ENCODE data around the gene TRIM9.

TRIM9 gene

GRCh38 chr14:51094901-51095853 lies at the start of gene TRIM9:
TSS of gene TRIM9 (minus strand) at chr14:51095105. CDS start at chr14:51094939, 166 bp downstream.
- Mint-ChIP-seq H3K4me3 (peak within 1 kb of the TSS; percentile 88), H3K27ac (peak within 1 kb of the TSS; percentile 69), H3K27me3 (peaks cover 36 to 40% of the 10 kb centered on the region in 2 donors), H3K4me1 (peaks cover 18 to 32% of the 10 kb centered on the region in 2 donors), H3K9me3 (no peaks in the 10 kb centered on the region), H3K36me3 (no peaks in the 10 kb centered on the region)
- ATAC-seq (replicated peaks): peak; percentile 96 to 97
- DNase-seq: peak; percentile 94

GRCh38 chr14:51140856-51141255 lies 46.0 kb upstream of the TRIM9 start:
- Mint-ChIP-seq H3K36me3 (no peaks in the 10 kb centered on the region), H3K27ac (no peak overlapping the region), H3K4me3 (no peak overlapping the region), H3K27me3 (peaks cover 0 to 4% of the 10 kb centered on the region in 2 donors), H3K9me3 (peaks cover 0 to 7% of the 10 kb centered on the region in 2 donors), H3K4me1 (peaks cover 5% of the 10 kb centered on the region in 2 donors)
- ATAC-seq (replicated peaks) (no peak), DNase-seq (no peak)

- DNase-seq: no peak
- Mint-ChIP-seq H3K27ac (no peak overlapping the region), H3K4me1 (peaks cover 5% of the 10 kb centered on the region in 2 donors), H3K27me3 (peaks cover 0 to 4% of the 10 kb centered on the region in 2 donors), H3K36me3 (no peaks in the 10 kb centered on the region), H3K9me3 (peaks cover 0 to 7% of the 10 kb centered on the region in 2 donors), H3K4me3 (no peak overlapping the region)
- no peak for ATAC-seq (replicated peaks)
These were observed 45.4 kb upstream of the TRIM9 start for GRCh38 chr14:51140338-51140737.

- H3K4me1 Mint-ChIP-seq: peaks cover 5% of the 10 kb centered on the region in 2 donors
- H3K9me3 Mint-ChIP-seq: peaks cover 3 to 7% of the 10 kb centered on the region in 2 donors
- H3K27ac Mint-ChIP-seq: no peak overlapping the region
- H3K27me3 Mint-ChIP-seq: peaks cover 0 to 7% of the 10 kb centered on the region in 2 donors
- no peak overlapping the region for H3K4me3 Mint-ChIP-seq
- ATAC-seq (replicated peaks) (peak in 1 of 2 donors; percentile 69), DNase-seq (no peak)
- H3K36me3 Mint-ChIP-seq: peaks cover 0 to 3% of the 10 kb centered on the region in 2 donors
These were observed 44.3 kb upstream of the TRIM9 start for GRCh38 chr14:51139121-51139681.

GRCh38 chr14:51138404-51139103 lies 43.6 kb upstream of the TRIM9 start:
- DNase-seq (no peak), ATAC-seq (replicated peaks) (no peak)
- Mint-ChIP-seq H3K4me3 (no peak overlapping the region), H3K36me3 (peaks cover 0 to 4% of the 10 kb centered on the region in 2 donors), H3K27ac (no peak overlapping the region), H3K27me3 (peaks cover under 1 to 10% of the 10 kb centered on the region in 2 donors), H3K9me3 (peaks cover 4 to 7% of the 10 kb centered on the region in 2 donors), H3K4me1 (peaks cover under 1 to 5% of the 10 kb centered on the region in 2 donors)

GRCh38 chr14:51131516-51131915 lies 36.6 kb upstream of the TRIM9 start:
- Mint-ChIP-seq H3K27me3 (peaks cover 26 to 28% of the 10 kb centered on the region in 2 donors), H3K9me3 (peaks cover 4 to 7% of the 10 kb centered on the region in 2 donors), H3K27ac (no peak overlapping the region), H3K36me3 (peaks cover 0 to 8% of the 10 kb centered on the region in 2 donors), H3K4me3 (no peak overlapping the region), H3K4me1 (no peaks in the 10 kb centered on the region)
- no peak for DNase-seq
- ATAC-seq (replicated peaks): no peak

- no peak overlapping the region for H3K4me3 Mint-ChIP-seq
- H3K27ac Mint-ChIP-seq: no peak overlapping the region
- H3K4me1 Mint-ChIP-seq: no peaks in the 10 kb centered on the region
- peaks cover 0 to 5% of the 10 kb centered on the region in 2 donors for H3K36me3 Mint-ChIP-seq
- DNase-seq: no peak
- H3K27me3 Mint-ChIP-seq: peaks cover 24 to 31% of the 10 kb centered on the region in 2 donors
- H3K9me3 Mint-ChIP-seq: peaks cover under 1 to 5% of the 10 kb centered on the region in 2 donors
- no peak for ATAC-seq (replicated peaks)
These were observed 34.2 kb upstream of the TRIM9 start for GRCh38 chr14:51129130-51129529.

GRCh38 chr14:51124029-51124428 lies 29.1 kb upstream of the TRIM9 start:
- DNase-seq (no peak), ATAC-seq (replicated peaks) (no peak)
- Mint-ChIP-seq H3K27me3 (peaks cover 6 to 12% of the 10 kb centered on the region in 2 donors), H3K4me3 (no peak overlapping the region), H3K4me1 (no peaks in the 10 kb centered on the region), H3K27ac (no peak overlapping the region), H3K36me3 (no peaks in the 10 kb centered on the region), H3K9me3 (peaks cover 0 to 3% of the 10 kb centered on the region in 2 donors)

GRCh38 chr14:51121096-51121495 lies 26.2 kb upstream of the TRIM9 start:
- Mint-ChIP-seq H3K27me3 (peaks cover 0 to 5% of the 10 kb centered on the region in 2 donors), H3K9me3 (peaks cover 0 to 2% of the 10 kb centered on the region in 2 donors), H3K4me1 (peaks cover 6 to 9% of the 10 kb centered on the region in 2 donors), H3K36me3 (no peaks in the 10 kb centered on the region), H3K27ac (no peak overlapping the region), H3K4me3 (no peak overlapping the region)
- ATAC-seq (replicated peaks) (no peak), DNase-seq (no peak)

- Mint-ChIP-seq H3K9me3 (no peaks in the 10 kb centered on the region), H3K27ac (no peak overlapping the region), H3K36me3 (no peaks in the 10 kb centered on the region), H3K4me3 (no peak overlapping the region), H3K4me1 (peaks cover 6 to 9% of the 10 kb centered on the region in 2 donors), H3K27me3 (peaks cover 0 to 5% of the 10 kb centered on the region in 2 donors)
- ATAC-seq (replicated peaks): no peak
- no peak for DNase-seq
These were observed 24.6 kb upstream of the TRIM9 start for GRCh38 chr14:51119411-51120051.

- H3K27me3 Mint-ChIP-seq: peaks cover 0 to 5% of the 10 kb centered on the region in 2 donors
- no peak overlapping the region for H3K4me3 Mint-ChIP-seq
- DNase-seq (no peak), ATAC-seq (replicated peaks) (no peak)
- no peaks in the 10 kb centered on the region for H3K36me3 Mint-ChIP-seq
- H3K9me3 Mint-ChIP-seq: no peaks in the 10 kb centered on the region
- peaks cover 6 to 9% of the 10 kb centered on the region in 2 donors for H3K4me1 Mint-ChIP-seq
- no peak overlapping the region for H3K27ac Mint-ChIP-seq
These were observed 24.1 kb upstream of the TRIM9 start for GRCh38 chr14:51118993-51119392.

GRCh38 chr14:51117593-51117992 lies 22.7 kb upstream of the TRIM9 start:
- H3K4me1 Mint-ChIP-seq: peaks cover 6 to 9% of the 10 kb centered on the region in 2 donors
- H3K9me3 Mint-ChIP-seq: no peaks in the 10 kb centered on the region
- H3K27ac Mint-ChIP-seq: no peak overlapping the region
- no peak overlapping the region for H3K4me3 Mint-ChIP-seq
- H3K36me3 Mint-ChIP-seq: no peaks in the 10 kb centered on the region
- peaks cover 0 to 5% of the 10 kb centered on the region in 2 donors for H3K27me3 Mint-ChIP-seq
- DNase-seq: no peak
- peak; percentile 73 to 91 for ATAC-seq (replicated peaks)

- H3K27me3 Mint-ChIP-seq: no peaks in the 10 kb centered on the region
- H3K36me3 Mint-ChIP-seq: no peaks in the 10 kb centered on the region
- H3K27ac Mint-ChIP-seq: no peak overlapping the region
- H3K4me3 Mint-ChIP-seq: no peak overlapping the region
- DNase-seq: no peak
- no peaks in the 10 kb centered on the region for H3K9me3 Mint-ChIP-seq
- peaks cover 6 to 9% of the 10 kb centered on the region in 2 donors for H3K4me1 Mint-ChIP-seq
- ATAC-seq (replicated peaks): no peak
These were observed 21.8 kb upstream of the TRIM9 start for GRCh38 chr14:51116682-51117081.

GRCh38 chr14:51109651-51110050 lies 14.7 kb upstream of the TRIM9 start:
- Mint-ChIP-seq H3K4me1 (peaks cover 0 to 2% of the 10 kb centered on the region in 2 donors), H3K27me3 (peaks cover 13 to 21% of the 10 kb centered on the region in 2 donors), H3K36me3 (peaks cover 0 to 7% of the 10 kb centered on the region in 2 donors), H3K27ac (no peak overlapping the region), H3K9me3 (peaks cover 2 to 4% of the 10 kb centered on the region in 2 donors), H3K4me3 (no peak overlapping the region)
- ATAC-seq (replicated peaks): no peak
- DNase-seq: no peak
